ENCODE data around the gene GNG13.
"Not testable (repeated sequence)": the region's sequence is repeated elsewhere in the genome, so short reads cannot be mapped to it uniquely, and the experiment has no call there.

GNG13 gene

GRCh38 chr16:776824-777223, 23.7 kb downstream of the GNG13 start:
- DNase-seq = no peak

- not testable (repeated sequence) for DNase-seq
Measured at GRCh38 chr16:776298-776697, 24.2 kb downstream of the GNG13 start.

- no peak for DNase-seq
Measured at GRCh38 chr16:775236-775796, 25.2 kb downstream of the GNG13 start.

- DNase-seq = no peak
Measured at GRCh38 chr16:774086-775001, 26.2 kb downstream of the GNG13 start.

- DNase-seq = no peak
Measured at GRCh38 chr16:772959-773358, 27.6 kb downstream of the GNG13 start.

- DNase-seq = no peak
Measured at GRCh38 chr16:770411-770810, 30.1 kb downstream of the GNG13 start.

- DNase-seq = no peak
Measured at GRCh38 chr16:769934-770333, 30.6 kb downstream of the GNG13 start.

GRCh38 chr16:769184-769784, 31.2 kb downstream of the GNG13 start:
- DNase-seq = no peak

GRCh38 chr16:768428-768827, 32.1 kb downstream of the GNG13 start:
- no peak for DNase-seq

- DNase-seq = no peak
Measured at GRCh38 chr16:767743-768235, 32.7 kb downstream of the GNG13 start.

GRCh38 chr16:766820-767640, 33.5 kb downstream of the GNG13 start:
- DNase-seq = no peak

- no peak for DNase-seq
Measured at GRCh38 chr16:766008-766819, 34.3 kb downstream of the GNG13 start.

GRCh38 chr16:765488-765865, 35.1 kb downstream of the GNG13 start:
- no peak for DNase-seq

GRCh38 chr16:764848-765487, 35.6 kb downstream of the GNG13 start:
- DNase-seq = no peak

GRCh38 chr16:764184-764750, 36.3 kb downstream of the GNG13 start:
- no peak for DNase-seq

- no peak for DNase-seq
Measured at GRCh38 chr16:763369-764183, 37.0 kb downstream of the GNG13 start.

- DNase-seq = no peak
Measured at GRCh38 chr16:762595-763268, 37.8 kb downstream of the GNG13 start.

GRCh38 chr16:761625-762513, 38.7 kb downstream of the GNG13 start:
- DNase-seq = no peak
